Posterior vena cava (tissue), 2 donors: ENCODE results near the gene OR51V1. TPM values are rescaled to one million over a fixed set of nuclear protein-coding genes. Genes with fewer than 3 reads are reported as not detected.
"Not testable (repeated sequence)": the region's sequence is repeated elsewhere in the genome, so short reads cannot be mapped to it uniquely, and the experiment has no call there.

ENCODE experiments used
- DNase-seq: peaks from one replicate; pipeline ENCODE4 v3.0.0-alpha.2; 2020; ENCODE audit warnings: low spot score
- intact Hi-C, 2 donors: fragments of 100-400 bp; cut with DNase I; formaldehyde crosslinking; loops; one replicate each; pipeline versions ENCODE4 v1.14.1 to v1.14.2; 2022 to 2023
- total RNA-seq, 2 donors: library from RNA; stranded (reverse); fragmentation: NEBNext Ultra II Directional; extraction: Animal tissue kit (Norgen Biotek cat#: 25700); gene quantifications; one replicate each; pipeline ENCODE4 v1.2.1, GENCODE V29; 2021
- donor health status: DM: yes; HTN: yes; CAD: no.
- donor health status: DM: yes; HTN: yes; CAD: no.

The OR51V1 gene
- total RNA-seq, 2 donors from 2014 or later: not detected

DNA sequence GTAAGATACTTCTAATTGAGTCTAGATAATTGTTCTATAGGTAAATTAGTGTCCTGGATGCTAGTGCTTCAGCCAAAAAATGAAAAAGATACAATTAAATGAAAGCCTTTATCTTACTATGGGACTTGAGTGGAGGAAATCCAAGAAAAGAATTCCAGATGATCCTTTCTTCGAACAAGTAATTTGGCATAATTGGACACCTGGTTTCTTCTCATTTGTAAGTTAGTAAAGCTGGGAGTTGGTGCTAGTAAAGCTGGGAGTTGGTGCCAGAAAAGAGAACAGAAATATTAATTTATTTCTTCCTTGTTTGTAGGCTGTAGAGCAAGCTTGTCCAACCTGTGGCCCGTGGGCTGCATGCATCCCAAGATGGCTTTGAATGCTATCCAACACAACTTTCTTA lies 12.3 kb downstream of the OR51V1 start:
- intact Hi-C loops: no loop called here

DNA sequence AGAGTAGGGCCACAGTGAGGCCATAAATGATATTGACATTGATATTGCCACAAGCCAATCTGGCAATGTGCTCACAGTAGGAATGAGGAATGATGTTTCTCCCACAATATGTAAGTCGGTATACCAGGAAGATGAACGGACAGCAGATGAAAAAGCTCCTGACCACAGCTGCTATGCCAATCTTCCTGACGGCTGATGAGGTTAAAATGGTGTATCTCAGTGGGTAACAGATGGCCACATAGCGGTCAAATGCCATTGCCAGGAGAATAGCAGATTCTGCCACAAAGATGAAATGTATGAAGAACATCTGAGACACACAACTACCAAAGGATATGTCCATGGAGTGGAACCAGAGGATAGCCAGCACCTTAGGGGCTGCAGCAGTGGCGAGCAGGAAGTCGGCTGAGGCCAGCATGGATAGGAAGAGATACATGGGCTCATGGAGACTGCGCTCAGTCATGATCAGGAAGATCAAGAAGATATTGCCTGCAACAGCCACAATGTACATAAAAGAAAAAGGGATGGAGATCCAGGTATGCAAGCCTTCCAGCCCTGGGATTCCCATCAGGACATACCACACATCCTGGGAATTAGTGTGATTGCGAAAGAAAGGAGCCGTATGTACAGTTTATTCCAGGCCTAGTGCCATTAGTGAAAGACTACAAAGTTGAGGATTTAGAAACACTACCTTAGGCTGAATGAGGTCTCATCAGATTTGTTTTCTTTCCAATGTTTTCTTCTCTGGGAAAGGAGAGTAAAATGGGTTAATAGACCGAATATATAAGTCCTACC lies 22.2 kb downstream of the OR51V1 start:
- no peak for DNase-seq
- intact Hi-C loops: no loop called here

More for the DNA sequence above, 12.3 kb downstream of the OR51V1 start:
- DNase-seq: no peak

DNA sequence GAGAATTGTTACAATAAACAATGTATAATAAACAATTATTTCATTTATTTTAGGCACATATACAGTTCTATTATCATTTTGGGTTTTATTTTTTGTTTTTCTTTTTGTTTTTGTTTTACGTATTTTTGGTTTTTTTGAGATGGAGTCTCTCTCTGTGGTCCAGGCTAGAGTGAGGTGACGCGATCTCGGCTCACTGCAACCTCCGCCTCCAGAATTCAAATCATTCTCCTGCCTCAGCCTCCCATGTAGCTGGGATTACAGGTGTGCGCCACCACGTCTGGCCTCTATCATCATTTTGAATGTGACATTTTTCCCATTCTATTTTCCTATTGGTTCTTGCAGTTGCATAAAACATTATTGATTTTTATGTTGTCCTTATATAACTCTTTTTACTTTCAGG lies 25.5 kb downstream of the OR51V1 start:
- no peak for DNase-seq
- intact Hi-C loops: no loop called here

DNA sequence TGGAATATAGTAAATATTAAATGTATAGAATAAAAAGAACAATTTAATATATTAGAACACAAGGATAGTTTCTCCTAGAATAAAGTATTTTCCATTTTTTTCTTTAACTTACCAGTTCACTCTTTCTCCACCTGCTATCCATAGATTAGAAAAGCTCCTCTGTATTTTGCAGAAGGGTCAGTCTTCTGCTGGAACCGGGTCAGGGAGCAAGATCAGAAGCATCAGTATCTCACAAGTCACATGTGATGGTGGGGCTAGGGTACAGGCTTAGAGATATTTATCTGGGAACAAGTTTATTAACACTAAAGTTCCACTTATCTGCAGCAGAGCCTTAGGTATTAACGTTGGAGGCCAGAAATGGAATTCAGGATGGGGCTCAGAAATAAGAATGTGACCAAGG lies 28.6 kb downstream of the OR51V1 start:
- intact Hi-C loops: no loop called here
- no peak for DNase-seq

DNA sequence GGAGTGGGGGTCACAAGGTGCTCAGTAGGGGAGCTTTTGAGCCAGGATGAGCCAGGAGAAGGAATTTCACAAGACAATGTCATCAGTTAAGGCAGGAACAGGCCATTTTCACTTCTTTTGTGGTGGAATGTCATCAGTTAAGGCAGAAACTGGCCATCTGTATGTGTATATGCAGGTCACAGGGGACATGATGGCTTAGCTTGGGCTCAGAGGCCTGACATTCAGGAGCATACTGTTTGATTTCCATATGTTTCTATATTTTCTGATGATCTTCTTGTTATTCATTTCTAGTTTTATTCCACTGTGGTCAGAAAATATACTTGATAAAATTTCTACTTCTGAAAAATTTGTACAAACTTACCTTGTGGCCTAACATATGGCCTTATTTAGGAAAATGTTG lies 34.6 kb downstream of the OR51V1 start:
- intact Hi-C loops, DNase-seq: not testable (repeated sequence)

DNA sequence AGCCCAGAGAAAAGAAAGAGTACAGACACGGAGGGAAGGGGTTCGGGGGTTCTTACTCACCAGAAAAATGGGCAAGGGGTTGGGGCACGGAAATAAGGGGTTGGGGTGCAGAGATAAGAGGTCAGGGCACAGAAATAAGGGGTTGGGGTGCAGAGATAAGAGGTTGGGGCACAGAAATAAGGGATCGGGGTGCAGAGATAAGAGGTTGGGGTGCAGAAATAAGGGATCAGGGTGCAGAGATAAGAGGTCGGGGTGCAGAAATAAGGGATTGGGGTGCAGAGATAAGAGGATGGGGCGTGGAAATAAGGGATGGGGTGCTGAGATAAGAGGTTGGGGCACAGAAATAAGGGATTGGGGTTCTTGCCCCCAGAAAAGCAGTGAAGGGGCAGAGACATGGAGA lies 35.7 kb downstream of the OR51V1 start:
- intact Hi-C loops, DNase-seq: not testable (repeated sequence)

DNA sequence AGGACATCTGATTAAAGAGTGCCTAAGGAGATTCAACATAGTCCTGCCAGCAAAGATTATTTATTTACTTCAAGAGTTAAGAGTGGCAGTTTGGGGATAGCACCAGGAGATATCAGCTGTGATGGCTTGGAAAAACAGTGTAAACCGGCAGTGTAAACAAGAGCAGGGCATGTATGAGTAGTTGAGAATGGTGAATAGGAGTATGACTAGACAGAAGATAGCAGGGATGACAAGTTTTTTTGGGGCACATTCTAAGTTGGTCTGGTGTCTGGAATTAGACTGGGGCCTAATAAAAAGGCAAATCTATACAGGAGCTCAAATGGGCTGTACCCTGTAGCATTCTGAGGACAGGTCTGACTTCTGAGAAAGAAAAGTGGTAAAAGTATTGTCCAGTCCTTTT lies 39.4 kb downstream of the OR51V1 start:
- intact Hi-C loops: not testable (repeated sequence)

DNA sequence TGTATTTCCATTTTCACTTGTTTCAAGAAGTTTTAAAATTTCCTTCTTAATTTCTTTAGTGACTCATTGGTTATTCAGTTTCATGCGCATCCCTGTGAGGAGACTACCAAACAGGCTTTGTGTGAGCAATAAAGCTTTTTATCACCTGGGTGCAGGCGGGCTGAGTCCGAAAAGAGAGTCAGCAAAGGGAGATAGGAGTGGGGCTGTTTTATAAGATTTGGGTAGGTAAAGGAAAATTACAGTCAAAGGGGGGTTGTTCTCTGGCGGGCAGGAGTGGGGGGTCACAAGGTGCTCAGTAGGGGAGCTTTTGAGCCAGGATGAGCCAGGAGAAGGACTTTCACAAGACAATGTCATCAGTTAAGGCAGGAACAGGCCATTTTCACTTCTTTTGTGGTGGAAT lies 40.3 kb downstream of the OR51V1 start:
- not testable (repeated sequence) for DNase-seq

More for the DNA sequence above, 39.4 kb downstream of the OR51V1 start:
- DNase-seq: not testable (repeated sequence)

DNA sequence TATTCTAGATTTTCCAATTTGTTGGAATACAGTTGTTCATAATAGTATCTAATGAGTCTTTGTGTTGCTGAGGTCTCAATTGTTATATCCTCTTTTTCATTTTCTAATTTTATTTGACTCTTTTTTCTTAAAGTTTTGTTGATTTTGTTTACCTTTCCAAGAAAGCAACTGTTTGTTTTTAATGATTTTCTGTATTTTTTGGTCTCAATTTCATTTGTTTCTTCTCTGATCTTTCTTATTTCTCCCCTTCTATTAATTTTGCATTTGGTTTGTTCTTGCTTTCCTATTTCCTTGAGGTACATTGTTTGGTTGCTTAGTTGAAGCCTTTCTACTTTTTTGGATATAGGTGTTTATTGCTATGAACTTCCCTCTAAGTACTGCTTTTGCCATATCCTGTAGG lies 40.7 kb downstream of the OR51V1 start:
- DNase-seq: no peak
- intact Hi-C loops: no loop called here

More for the DNA sequence above, 40.3 kb downstream of the OR51V1 start:
- intact Hi-C loops: not testable (repeated sequence)

DNA sequence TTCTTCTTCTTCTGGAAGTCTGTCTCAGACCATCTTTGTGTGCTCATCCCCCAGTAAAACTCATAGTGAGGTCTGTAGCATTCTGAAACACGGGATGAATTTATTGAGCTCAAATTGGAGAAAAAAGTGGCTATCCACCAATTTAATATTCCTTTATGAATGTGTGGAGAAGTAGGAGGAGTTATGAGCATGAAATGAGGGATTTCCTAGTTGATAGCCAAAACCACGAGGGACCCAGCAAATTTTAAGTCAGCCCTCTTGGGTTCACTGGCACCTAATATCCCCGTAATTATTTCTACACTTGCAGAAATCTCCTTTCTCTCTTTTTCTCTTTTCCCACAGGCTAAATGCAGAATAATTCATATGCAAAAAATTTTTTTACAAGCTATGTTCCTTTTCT lies 45.8 kb downstream of the OR51V1 start, which contains the start of gene OR52A1:
Gene OR52A1, minus strand, starts transcription at position 101 of the 400 bp plus-strand sequence. CDS start 2,388 bp downstream, outside the sequence.
- intact Hi-C loops: no loop called here
- DNase-seq: no peak

DNA sequence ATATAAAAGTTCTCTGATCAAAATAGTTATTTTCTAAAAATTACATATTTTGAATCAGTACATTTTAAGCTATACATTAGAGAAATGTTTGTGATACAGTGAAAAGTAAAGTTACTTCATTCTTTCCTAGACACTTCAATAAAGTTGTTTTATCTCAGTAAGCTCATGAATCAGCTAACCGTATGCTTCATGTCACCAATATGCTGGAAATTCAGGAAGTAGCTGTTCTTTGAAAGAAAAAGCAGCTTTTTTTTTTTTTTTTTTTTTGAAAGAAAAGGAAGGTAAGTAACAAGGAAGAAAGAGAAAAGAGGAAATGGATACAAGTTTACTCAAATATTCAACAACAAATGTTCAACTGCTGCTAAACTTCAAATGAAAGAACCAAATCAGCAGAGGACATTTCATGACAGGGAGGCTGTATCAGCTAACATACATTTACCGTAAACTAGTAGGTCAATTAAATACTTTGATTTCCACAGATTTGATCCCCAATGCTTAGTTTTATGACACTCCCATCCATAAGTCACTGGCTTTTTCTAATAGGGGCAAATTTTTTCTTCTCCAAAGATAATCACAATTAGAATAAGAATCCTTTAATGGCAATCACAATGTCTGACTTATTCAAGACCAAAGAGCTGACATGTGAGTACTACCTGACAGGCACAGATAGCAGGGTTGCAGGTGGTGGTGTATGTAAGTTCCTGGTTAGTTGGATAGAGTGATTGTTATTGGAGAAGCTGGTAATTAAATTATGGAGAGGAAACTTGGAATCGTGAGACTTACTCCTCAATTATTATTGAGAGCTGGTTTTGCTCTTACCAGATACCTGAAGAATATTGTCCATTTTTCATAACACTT lies 46.7 kb downstream of the OR51V1 start:
- no peak for DNase-seq
- intact Hi-C loops: no loop called here

DNA sequence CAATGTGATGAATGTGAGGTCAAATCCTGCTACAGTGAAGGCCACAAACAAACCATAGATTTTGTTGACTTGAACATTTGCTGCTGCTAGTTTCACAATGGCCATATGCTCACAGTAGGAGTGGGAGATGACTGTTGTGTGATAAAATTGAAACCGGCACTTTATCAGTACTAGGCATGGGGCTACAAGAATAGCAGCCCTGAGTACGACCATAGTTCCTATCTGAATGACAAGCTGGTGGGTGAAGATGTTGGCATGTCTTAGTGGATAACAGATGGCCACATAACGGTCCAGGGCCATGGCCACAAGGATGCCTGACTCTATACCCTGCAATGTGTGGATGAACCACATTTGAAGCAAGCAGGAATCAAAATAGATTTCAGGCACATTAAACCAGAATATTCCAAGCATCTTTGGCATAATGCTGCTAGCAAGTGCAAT lies 48.7 kb downstream of the OR51V1 start:
- no peak for DNase-seq
- intact Hi-C loops: no loop called here

Other genes starting within 250 kb of the OR51V1 start
- not detected for gene OR51A2, start 245.0 kb downstream of the OR51V1 start, total RNA-seq
- not detected for gene OR51L1, start 205.8 kb downstream of the OR51V1 start, total RNA-seq
- gene OR52J3, start 154.2 kb downstream of the OR51V1 start, total RNA-seq: not detected
- not detected for gene OR52E2, start 141.1 kb downstream of the OR51V1 start, total RNA-seq
- not detected for gene OR52E1, start 131.1 kb downstream of the OR51V1 start, total RNA-seq
- not detected for gene OR52A5, start 62.3 kb downstream of the OR51V1 start, total RNA-seq
- not detected for gene OR52A1, start 45.9 kb downstream of the OR51V1 start, total RNA-seq
- 1,000 to 10,000 TPM; 1,053 to 3,910 TPM for gene HBB, start 26.4 kb upstream of the OR51V1 start, total RNA-seq
- 1 to 10 TPM; 1.4 to 4.8 TPM for gene HBD, start 33.8 kb upstream of the OR51V1 start, total RNA-seq
- gene HBG1, start 49.2 kb upstream of the OR51V1 start, total RNA-seq: not detected
- gene HBG2, start 54.1 kb upstream of the OR51V1 start, total RNA-seq: under 1 TPM in 1 of 2 donors, not detected in 1; 0.71 TPM
- not detected for gene HBE1, start 69.3 kb upstream of the OR51V1 start, total RNA-seq
- gene OR51B4, start 101.3 kb upstream of the OR51V1 start, total RNA-seq: under 1 TPM in 1 of 2 donors, not detected in 1; 0.46 TPM
- not detected for gene OR51B2, start 123.6 kb upstream of the OR51V1 start, total RNA-seq
- gene OR51B5, start 142.8 kb upstream of the OR51V1 start, total RNA-seq: under 1 TPM; 0.29 to 0.51 TPM
- not detected for gene OR51B6, start 150.8 kb upstream of the OR51V1 start, total RNA-seq
- not detected for gene OR51M1, start 183.1 kb upstream of the OR51V1 start, total RNA-seq
- gene OR51Q1, start 221.4 kb upstream of the OR51V1 start, total RNA-seq: not detected
- not detected for gene OR51I1, start 240.8 kb upstream of the OR51V1 start, total RNA-seq
- gene OR51I2, start 248.6 kb upstream of the OR51V1 start, total RNA-seq: not detected